Measurements from ENCODE around the gene HSD17B11. TPM values are rescaled to one million over a fixed set of nuclear protein-coding genes. Genes with fewer than 3 reads are reported as not detected.
"Not testable (repeated sequence)": the region's sequence is repeated elsewhere in the genome, so short reads cannot be mapped to it uniquely, and the experiment has no call there.

Gene HSD17B11
- total RNA-seq, 1 experiment from 2014 or later = 14.0 TPM

DNA sequence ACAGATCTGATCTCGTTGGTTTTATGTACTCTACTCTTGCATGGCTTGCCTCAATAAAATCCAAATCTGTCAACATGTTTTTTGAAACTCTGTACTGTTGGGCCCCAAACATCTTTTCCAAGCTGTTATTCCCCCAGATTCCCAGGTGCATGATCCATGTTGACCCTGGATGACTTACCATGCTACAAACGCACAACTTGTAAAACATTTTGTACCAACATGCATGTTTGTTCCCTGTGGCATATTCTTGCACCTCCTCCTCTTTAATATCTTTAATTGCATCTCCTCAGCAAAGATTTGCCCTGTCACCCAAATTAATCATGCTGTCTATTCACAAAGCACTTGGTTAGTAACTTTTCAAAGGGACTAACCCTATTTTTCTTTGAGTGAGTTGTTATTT lies 92.6 kb downstream of the HSD17B11 start:
- ATAC-seq (no peak), DNase-seq (ENCODE audit: low spot score) (no peak)
- POLR2A ChIA-PET = no interaction called here
- H3K27ac Mint-ChIP-seq = no peak overlapping the region
- H3K27me3 Mint-ChIP-seq (ENCODE audit: low read depth) = no peaks in the 10 kb centered on the region
- peaks cover 12% of the 10 kb centered on the region for H3K36me3 Mint-ChIP-seq
- H3K4me1 Mint-ChIP-seq = no peaks in the 10 kb centered on the region
- TF ChIP-seq CREB1 (CRISPR knock-in tag; IDR thresholded peaks at IDR 0.05) (no peak), MXD4 (CRISPR knock-in tag; IDR thresholded peaks at IDR 0.05; ENCODE audit: borderline replicate concordance) (no peak), ZBTB21 (CRISPR knock-in tag; IDR thresholded peaks at IDR 0.05; ENCODE audit: borderline replicate concordance) (no peak), ZNF416 (CRISPR knock-in tag; IDR thresholded peaks at IDR 0.05) (no peak), SMAD4 (CRISPR knock-in tag; IDR thresholded peaks at IDR 0.05) (no peak), ZNF263 (CRISPR knock-in tag; IDR thresholded peaks at IDR 0.05; ENCODE audit: low read depth) (no peak), ATF1 (CRISPR knock-in tag; IDR thresholded peaks at IDR 0.05) (no peak), GRHL2 (CRISPR knock-in tag; IDR thresholded peaks at IDR 0.05; ENCODE audit: insufficient replicate concordance, severe bottlenecking) (no peak), NFATC4 (CRISPR knock-in tag; IDR thresholded peaks at IDR 0.05) (no peak)
- TF ChIP-seq, protein P1, sequence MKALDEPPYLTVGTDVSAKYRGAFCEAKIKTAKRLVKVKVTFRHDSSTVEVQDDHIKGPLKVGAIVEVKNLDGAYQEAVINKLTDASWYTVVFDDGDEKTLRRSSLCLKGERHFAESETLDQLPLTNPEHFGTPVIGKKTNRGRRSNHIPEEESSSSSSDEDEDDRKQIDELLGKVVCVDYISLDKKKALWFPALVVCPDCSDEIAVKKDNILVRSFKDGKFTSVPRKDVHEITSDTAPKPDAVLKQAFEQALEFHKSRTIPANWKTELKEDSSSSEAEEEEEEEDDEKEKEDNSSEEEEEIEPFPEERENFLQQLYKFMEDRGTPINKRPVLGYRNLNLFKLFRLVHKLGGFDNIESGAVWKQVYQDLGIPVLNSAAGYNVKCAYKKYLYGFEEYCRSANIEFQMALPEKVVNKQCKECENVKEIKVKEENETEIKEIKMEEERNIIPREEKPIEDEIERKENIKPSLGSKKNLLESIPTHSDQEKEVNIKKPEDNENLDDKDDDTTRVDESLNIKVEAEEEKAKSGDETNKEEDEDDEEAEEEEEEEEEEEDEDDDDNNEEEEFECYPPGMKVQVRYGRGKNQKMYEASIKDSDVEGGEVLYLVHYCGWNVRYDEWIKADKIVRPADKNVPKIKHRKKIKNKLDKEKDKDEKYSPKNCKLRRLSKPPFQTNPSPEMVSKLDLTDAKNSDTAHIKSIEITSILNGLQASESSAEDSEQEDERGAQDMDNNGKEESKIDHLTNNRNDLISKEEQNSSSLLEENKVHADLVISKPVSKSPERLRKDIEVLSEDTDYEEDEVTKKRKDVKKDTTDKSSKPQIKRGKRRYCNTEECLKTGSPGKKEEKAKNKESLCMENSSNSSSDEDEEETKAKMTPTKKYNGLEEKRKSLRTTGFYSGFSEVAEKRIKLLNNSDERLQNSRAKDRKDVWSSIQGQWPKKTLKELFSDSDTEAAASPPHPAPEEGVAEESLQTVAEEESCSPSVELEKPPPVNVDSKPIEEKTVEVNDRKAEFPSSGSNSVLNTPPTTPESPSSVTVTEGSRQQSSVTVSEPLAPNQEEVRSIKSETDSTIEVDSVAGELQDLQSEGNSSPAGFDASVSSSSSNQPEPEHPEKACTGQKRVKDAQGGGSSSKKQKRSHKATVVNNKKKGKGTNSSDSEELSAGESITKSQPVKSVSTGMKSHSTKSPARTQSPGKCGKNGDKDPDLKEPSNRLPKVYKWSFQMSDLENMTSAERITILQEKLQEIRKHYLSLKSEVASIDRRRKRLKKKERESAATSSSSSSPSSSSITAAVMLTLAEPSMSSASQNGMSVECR (CRISPR knock-in tag; IDR thresholded peaks at IDR 0.05; ENCODE audit: borderline replicate concordance) = no peak
- TF ChIP-seq, protein P2, sequence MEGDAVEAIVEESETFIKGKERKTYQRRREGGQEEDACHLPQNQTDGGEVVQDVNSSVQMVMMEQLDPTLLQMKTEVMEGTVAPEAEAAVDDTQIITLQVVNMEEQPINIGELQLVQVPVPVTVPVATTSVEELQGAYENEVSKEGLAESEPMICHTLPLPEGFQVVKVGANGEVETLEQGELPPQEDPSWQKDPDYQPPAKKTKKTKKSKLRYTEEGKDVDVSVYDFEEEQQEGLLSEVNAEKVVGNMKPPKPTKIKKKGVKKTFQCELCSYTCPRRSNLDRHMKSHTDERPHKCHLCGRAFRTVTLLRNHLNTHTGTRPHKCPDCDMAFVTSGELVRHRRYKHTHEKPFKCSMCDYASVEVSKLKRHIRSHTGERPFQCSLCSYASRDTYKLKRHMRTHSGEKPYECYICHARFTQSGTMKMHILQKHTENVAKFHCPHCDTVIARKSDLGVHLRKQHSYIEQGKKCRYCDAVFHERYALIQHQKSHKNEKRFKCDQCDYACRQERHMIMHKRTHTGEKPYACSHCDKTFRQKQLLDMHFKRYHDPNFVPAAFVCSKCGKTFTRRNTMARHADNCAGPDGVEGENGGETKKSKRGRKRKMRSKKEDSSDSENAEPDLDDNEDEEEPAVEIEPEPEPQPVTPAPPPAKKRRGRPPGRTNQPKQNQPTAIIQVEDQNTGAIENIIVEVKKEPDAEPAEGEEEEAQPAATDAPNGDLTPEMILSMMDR (IDR thresholded peaks at IDR 0.05) = no peak
- H3K4me3 Mint-ChIP-seq = no peak overlapping the region
- CTCF ChIA-PET = no interaction called here
- peaks cover 20% of the 10 kb centered on the region for H3K9me3 Mint-ChIP-seq

DNA sequence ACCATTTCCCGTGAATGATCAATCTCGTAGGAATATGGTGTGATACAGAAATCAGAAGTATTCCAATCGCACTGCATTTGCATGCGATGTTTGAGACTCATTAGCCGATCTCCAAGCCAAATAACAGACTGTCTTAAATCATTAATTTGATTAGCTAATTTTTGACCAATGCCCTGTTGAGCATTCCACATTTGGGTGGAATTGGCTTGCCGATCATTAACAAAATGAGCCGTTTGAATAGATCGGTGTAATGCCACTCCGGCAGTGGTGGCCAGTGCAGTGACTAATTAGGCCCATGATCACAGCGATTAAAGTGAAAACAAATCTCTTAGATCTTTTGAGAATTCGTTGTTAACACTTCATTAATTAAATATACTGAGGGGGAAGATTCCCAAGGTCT lies 96.1 kb downstream of the HSD17B11 start:
- peaks cover 13% of the 10 kb centered on the region for H3K36me3 Mint-ChIP-seq
- H3K27ac Mint-ChIP-seq; H3K27me3 Mint-ChIP-seq (ENCODE audit: low read depth); H3K4me1 Mint-ChIP-seq; POLR2A ChIA-PET; CTCF ChIA-PET; ATAC-seq; H3K4me3 Mint-ChIP-seq; DNase-seq (ENCODE audit: low spot score): not testable (repeated sequence)
- peaks cover 26% of the 10 kb centered on the region for H3K9me3 Mint-ChIP-seq

DNA sequence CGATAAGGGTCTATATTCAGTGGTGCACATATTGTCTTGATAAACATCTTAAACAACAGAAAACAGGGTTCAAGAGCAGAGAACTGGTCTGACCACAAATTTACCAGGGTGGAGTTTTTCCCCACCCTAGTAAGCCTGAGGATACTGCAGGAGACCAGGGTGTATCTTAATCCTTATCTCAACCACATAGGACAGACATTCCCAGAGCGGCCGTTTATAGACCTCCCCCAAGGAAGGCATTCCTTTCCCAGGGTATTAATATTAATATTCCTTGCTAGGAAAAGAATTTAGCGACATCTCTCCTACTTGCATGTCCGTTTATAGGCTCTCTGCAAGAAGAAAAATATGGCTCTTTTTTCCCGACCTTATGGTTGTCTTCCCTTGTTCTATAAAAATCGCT lies 97.1 kb downstream of the HSD17B11 start:
- ATAC-seq; H3K27me3 Mint-ChIP-seq (ENCODE audit: low read depth); POLR2A ChIA-PET; H3K27ac Mint-ChIP-seq; CTCF ChIA-PET; DNase-seq (ENCODE audit: low spot score); H3K4me1 Mint-ChIP-seq; H3K4me3 Mint-ChIP-seq: not testable (repeated sequence)
- peaks cover 13% of the 10 kb centered on the region for H3K36me3 Mint-ChIP-seq
- H3K9me3 Mint-ChIP-seq = peaks cover 26% of the 10 kb centered on the region

DNA sequence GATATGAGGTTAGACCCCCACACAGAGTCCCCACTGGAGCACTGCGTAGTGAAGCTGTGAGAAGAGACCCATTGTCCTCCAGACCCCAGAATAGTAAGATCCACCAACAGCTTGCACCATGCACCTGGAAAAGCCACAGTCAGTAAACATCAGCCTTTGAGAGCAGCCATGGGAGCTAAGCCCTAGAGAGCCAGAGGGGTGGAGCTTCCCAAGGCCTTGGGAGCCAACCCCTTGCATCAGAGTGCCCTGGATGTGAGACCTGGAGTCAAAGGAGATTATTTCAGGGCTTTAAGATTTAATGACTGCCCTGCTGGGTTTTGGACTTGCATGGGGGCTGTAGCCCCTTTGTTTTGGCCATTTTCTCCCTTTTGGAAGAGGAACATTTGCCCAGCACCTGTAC lies 104.0 kb downstream of the HSD17B11 start:
- DNase-seq (ENCODE audit: low spot score) (no peak), ATAC-seq (no peak)
- ChIA-PET POLR2A (no interaction called here), CTCF (no interaction called here)
- peaks cover 6% of the 10 kb centered on the region for H3K27me3 Mint-ChIP-seq (ENCODE audit: low read depth)
- no peaks in the 10 kb centered on the region for H3K4me1 Mint-ChIP-seq
- no peak overlapping the region for H3K27ac Mint-ChIP-seq
- peaks cover 54% of the 10 kb centered on the region for H3K9me3 Mint-ChIP-seq
- no peak overlapping the region for H3K4me3 Mint-ChIP-seq
- H3K36me3 Mint-ChIP-seq = peaks cover 44% of the 10 kb centered on the region
- TF ChIP-seq CREB1 (CRISPR knock-in tag; IDR thresholded peaks at IDR 0.05) (no peak), NFE2L1 (CRISPR knock-in tag; IDR thresholded peaks at IDR 0.05) (no peak), FOXJ3 (CRISPR knock-in tag; IDR thresholded peaks at IDR 0.05; ENCODE audit: borderline replicate concordance) (no peak), RELA (CRISPR knock-in tag; IDR thresholded peaks at IDR 0.05; ENCODE audit: borderline replicate concordance) (no peak), JUN (CRISPR knock-in tag; IDR thresholded peaks at IDR 0.05) (no peak), PRRX2 (CRISPR knock-in tag; IDR thresholded peaks at IDR 0.05) (no peak), GRHL2 (CRISPR knock-in tag; IDR thresholded peaks at IDR 0.05; ENCODE audit: insufficient replicate concordance, severe bottlenecking) (no peak), NR1H2 (CRISPR knock-in tag; IDR thresholded peaks at IDR 0.05) (no peak), SOX15 (CRISPR knock-in tag; IDR thresholded peaks at IDR 0.05) (no peak)
- TF ChIP-seq, protein P3, sequence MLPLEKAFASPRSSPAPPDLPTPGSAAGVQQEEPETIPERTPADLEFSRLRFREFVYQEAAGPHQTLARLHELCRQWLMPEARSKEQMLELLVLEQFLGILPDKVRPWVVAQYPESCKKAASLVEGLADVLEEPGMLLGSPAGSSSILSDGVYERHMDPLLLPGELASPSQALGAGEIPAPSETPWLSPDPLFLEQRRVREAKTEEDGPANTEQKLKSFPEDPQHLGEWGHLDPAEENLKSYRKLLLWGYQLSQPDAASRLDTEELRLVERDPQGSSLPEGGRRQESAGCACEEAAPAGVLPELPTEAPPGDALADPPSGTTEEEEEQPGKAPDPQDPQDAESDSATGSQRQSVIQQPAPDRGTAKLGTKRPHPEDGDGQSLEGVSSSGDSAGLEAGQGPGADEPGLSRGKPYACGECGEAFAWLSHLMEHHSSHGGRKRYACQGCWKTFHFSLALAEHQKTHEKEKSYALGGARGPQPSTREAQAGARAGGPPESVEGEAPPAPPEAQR (CRISPR knock-in tag; IDR thresholded peaks at IDR 0.05) = no peak
- TF ChIP-seq, protein P4, sequence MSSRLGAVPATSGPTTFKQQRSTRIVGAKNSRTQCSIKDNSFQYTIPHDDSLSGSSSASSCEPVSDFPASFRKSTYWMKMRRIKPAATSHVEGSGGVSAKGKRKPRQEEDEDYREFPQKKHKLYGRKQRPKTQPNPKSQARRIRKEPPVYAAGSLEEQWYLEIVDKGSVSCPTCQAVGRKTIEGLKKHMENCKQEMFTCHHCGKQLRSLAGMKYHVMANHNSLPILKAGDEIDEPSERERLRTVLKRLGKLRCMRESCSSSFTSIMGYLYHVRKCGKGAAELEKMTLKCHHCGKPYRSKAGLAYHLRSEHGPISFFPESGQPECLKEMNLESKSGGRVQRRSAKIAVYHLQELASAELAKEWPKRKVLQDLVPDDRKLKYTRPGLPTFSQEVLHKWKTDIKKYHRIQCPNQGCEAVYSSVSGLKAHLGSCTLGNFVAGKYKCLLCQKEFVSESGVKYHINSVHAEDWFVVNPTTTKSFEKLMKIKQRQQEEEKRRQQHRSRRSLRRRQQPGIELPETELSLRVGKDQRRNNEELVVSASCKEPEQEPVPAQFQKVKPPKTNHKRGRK (CRISPR knock-in tag; IDR thresholded peaks at IDR 0.05; ENCODE audit: borderline replicate concordance) = no peak
